Mesothelial cell of epicardium (in vitro differentiated cells): Measurements from ENCODE around the gene MLXIP. TPM values are rescaled to one million over a fixed set of nuclear protein-coding genes. Genes with fewer than 3 reads are reported as not detected.

ENCODE experiments used
- DNase-seq, 2 experiments: peaks; one replicate each; pipeline ENCODE4 v3.0.0; 2021; ENCODE audit warnings: low spot score in 2 of 2; ENCODE audit not compliant: unreplicated experiment in 2 of 2
- H3K27ac Mint-ChIP-seq: 2 replicates; pipeline ENCODE4 v1.8.0; 2021; ENCODE audit warnings: mixed read lengths
- H3K27me3 Mint-ChIP-seq: 2 replicates; pipeline ENCODE4 v1.8.0; 2021; ENCODE audit warnings: low read depth, mixed read lengths
- H3K36me3 Mint-ChIP-seq: 2 replicates; pipeline ENCODE4 v1.8.0; 2021; ENCODE audit warnings: mixed read lengths
- H3K4me1 Mint-ChIP-seq: 2 replicates; pipeline ENCODE4 v1.8.0; 2021; ENCODE audit warnings: mixed read lengths
- H3K4me3 Mint-ChIP-seq: 2 replicates; pipeline ENCODE4 v1.8.0; 2021; ENCODE audit warnings: mild to moderate bottlenecking, moderate library complexity, mixed read lengths
- H3K9me3 Mint-ChIP-seq: 2 replicates; pipeline ENCODE4 v1.8.0; 2021; ENCODE audit warnings: mixed read lengths
- total RNA-seq: library from RNA; stranded (reverse); gene quantifications from 3 replicates; pipeline ENCODE4 v1.2.1, GENCODE V29; 2021
- TF ChIP-seq, protein P1 (sequence below): fragments of 200-600 bp; sonication (generic); IDR thresholded peaks from one replicate; pipeline ENCODE4 v1.5.0; 2021; ENCODE audit warnings: antibody characterized with exemption; ENCODE audit not compliant: unreplicated experiment

MLXIP gene
- total RNA-seq, 1 donor from 2014 or later, result 65.3 TPM

DNA sequence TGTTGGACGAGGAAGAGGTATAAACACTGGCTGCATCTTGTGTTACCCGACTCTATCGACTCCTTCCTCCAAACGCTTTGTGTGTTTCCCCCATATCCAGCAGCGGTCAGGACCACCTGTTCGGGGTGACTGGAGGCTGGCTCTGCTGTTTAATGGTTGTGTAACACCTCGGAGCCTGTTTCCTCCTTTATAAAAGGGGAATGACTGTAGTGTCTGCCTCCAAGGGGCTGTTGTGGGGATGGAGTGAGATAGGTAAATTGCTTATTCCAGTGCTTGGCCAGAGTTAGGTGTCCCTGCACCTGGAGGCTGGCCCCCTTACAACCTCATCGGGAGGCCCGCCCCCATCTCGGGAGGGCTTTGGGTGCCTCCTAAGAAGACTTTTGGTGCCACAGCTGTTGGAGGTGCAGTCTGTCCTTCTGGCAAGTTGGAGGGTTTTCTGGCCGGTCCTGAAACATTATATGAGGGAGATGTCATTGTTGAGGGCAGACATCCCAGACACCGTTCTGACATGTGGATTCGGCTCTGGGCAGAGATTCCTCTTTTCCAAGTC, 1.1 kb downstream of the MLXIP start:
- Mint-ChIP-seq H3K27me3 (no peaks in the 10 kb centered on the region), H3K4me1 (peaks cover 41% of the 10 kb centered on the region), H3K9me3 (no peaks in the 10 kb centered on the region), H3K4me3 (peak overlapping the region; percentile 88), H3K36me3 (peaks cover 8% of the 10 kb centered on the region), H3K27ac (peak overlapping the region; percentile 54)
- DNase-seq, result no peak
- TF ChIP-seq, protein P1, sequence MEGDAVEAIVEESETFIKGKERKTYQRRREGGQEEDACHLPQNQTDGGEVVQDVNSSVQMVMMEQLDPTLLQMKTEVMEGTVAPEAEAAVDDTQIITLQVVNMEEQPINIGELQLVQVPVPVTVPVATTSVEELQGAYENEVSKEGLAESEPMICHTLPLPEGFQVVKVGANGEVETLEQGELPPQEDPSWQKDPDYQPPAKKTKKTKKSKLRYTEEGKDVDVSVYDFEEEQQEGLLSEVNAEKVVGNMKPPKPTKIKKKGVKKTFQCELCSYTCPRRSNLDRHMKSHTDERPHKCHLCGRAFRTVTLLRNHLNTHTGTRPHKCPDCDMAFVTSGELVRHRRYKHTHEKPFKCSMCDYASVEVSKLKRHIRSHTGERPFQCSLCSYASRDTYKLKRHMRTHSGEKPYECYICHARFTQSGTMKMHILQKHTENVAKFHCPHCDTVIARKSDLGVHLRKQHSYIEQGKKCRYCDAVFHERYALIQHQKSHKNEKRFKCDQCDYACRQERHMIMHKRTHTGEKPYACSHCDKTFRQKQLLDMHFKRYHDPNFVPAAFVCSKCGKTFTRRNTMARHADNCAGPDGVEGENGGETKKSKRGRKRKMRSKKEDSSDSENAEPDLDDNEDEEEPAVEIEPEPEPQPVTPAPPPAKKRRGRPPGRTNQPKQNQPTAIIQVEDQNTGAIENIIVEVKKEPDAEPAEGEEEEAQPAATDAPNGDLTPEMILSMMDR, result no peak

DNA sequence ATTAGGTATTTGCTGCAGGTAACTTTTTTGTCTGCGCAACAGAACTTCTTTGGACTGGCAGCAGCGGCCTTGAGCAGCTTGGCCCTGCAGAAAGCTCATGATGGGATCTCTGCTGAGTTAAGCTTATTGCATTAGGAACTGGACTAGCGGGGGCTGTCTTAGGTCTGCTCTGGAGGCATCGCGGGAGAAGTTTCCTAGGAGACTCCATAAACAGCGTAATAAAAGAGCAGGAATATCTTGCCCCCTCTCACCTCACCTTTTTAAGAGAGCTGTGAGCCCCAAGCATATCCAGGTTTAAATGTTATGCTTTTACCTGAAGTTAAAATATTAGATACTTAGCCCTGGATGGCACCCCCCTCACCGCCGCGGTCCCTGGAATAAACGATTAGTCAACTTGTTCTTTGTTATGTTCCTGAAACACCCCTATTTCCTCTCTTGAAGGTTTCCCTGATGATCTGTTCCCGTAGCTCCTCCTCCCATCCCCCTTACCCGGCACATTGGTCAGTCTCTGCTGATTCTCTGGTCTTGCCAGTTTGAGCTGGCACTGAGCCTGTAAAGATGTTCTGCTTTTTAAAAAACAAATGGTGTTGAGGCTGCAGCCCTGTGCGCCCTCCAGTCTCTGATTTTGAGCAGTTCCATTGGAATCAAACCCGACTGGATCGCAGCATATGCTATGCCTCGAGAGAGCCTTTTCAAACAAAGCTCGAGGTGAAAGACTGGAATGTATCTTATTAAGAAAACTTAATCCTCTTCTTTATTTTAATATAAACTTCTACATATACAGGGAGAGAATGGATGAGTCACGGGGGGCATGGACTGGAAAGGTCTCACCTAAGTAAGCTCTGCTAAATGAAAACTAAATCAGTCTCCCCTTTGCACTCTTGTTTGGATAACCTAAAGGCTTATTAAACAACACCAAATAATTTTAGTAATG, 1.9 kb downstream of the MLXIP start:
- H3K4me3 Mint-ChIP-seq, result peak overlapping the region; percentile 88
- no peak for DNase-seq
- H3K36me3 Mint-ChIP-seq, result peaks cover 8% of the 10 kb centered on the region
- H3K27ac Mint-ChIP-seq, result peak overlapping the region; percentile 39
- no peaks in the 10 kb centered on the region for H3K27me3 Mint-ChIP-seq
- no peaks in the 10 kb centered on the region for H3K9me3 Mint-ChIP-seq
- TF ChIP-seq, protein P1, result no peak
- peaks cover 41% of the 10 kb centered on the region for H3K4me1 Mint-ChIP-seq

DNA sequence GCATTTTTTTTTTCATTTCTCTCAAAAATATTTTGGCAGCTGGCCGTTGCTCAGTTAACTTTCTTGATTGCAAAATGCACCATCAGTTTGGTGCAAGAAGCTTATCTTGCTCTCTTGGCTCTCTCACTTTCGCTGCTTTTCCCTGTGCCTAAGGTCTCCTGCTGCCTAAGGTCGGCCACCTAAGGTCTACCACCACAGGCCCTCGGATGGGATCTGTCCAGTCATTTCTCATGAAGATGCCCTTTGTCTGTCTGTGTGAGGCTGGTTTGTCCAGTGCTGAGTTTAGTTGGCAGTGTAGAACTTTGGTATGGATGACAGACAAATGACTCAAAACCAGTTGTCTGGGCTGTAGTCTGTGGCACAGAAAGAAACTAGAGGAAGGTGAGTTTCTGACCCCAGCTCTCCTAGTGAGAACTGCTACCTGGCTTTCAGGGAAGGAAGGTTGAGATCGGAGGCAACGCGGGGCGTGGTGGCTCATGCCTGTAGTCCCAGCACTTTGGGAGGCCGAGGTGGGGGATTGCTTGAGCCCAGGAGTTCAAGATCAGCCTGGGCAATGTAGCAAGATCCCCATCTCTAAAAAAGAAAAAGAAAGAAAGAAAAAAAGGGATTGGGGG, 2.6 kb downstream of the MLXIP start:
- H3K36me3 Mint-ChIP-seq, result peaks cover 10% of the 10 kb centered on the region
- no peaks in the 10 kb centered on the region for H3K9me3 Mint-ChIP-seq
- peak overlapping the region; percentile 88 for H3K4me3 Mint-ChIP-seq
- TF ChIP-seq, protein P1, result no peak
- peak overlapping the region; percentile 74 for H3K27ac Mint-ChIP-seq
- no peaks in the 10 kb centered on the region for H3K27me3 Mint-ChIP-seq
- peaks cover 41% of the 10 kb centered on the region for H3K4me1 Mint-ChIP-seq
- DNase-seq, result no peak

DNA sequence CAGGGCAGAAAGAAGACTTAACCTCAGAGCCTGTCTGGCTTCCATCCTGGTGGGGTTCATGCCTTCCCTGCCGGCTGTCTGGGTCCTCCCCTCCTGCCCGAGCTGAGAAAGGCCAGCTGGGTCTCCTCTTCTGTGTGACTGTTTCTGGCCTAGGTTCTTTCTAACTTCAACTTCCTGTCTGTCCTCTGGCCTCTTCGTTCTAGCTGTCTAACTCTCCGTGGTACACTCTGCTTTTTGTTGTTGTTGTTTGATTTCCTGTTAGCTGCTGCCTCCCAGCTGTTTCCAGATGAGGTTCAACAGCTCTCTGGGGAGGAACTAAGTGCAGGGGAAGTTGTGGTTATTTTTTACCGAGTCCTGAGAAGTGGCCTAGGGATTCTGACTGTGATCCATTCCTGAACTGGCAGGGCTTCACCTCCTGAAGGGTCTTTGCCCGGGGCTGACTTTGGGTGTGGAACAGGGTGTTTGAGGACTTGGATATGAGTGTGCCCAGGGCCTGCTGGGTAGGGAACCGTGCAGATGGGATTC, 3.2 kb downstream of the MLXIP start:
- Mint-ChIP-seq H3K4me1 (peaks cover 41% of the 10 kb centered on the region), H3K27me3 (no peaks in the 10 kb centered on the region), H3K27ac (peak overlapping the region; percentile 41), H3K36me3 (peaks cover 10% of the 10 kb centered on the region), H3K4me3 (peak overlapping the region; percentile 88), H3K9me3 (no peaks in the 10 kb centered on the region)
- no peak for DNase-seq
- TF ChIP-seq, protein P1, result no peak

DNA sequence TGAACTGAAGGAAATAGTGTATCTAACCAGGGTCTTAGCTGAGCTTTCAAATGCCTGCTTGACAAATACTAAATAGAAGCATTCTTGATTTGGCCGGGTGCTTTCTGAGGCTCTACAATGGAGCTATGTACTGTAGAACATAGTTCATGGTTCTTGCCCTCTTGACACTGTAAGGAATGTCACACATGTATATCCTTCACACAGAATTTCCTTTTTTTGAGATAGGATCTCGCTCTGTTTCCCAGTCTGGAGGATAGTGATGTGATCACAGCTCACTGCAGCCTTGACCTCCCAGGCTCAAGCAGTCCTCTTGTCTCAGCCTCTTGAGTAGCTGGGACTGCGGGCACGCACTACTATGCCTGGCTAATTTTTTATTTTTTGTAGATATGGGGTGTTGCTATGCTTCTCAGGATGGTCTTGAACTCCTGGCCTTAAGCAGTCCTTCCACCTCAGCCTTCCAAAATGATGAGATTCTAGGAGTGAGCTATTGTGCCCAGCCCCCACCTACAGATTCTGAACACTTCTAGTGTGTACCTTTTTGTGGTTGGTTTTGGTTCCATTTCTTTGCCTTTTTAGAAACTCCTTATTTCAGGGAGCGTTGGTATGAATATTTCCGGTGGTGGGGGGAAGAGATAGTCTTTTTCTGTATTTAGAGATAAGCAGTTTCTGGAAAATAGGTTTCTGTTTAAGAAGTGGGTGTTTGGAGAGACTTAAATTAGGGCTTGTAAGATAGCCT, 4.2 kb downstream of the MLXIP start:
- peaks cover 19% of the 10 kb centered on the region for H3K36me3 Mint-ChIP-seq
- peak overlapping the region; percentile 41 for H3K27ac Mint-ChIP-seq
- DNase-seq, result no peak
- H3K27me3 Mint-ChIP-seq, result no peaks in the 10 kb centered on the region
- peaks cover 45% of the 10 kb centered on the region for H3K4me1 Mint-ChIP-seq
- no peaks in the 10 kb centered on the region for H3K9me3 Mint-ChIP-seq
- no peak overlapping the region for H3K4me3 Mint-ChIP-seq
- TF ChIP-seq, protein P1, result no peak
